DMS114 treated with DMSO at 0.1 percent for 48 hours (cell line): ENCODE data around the gene RCSD1.

Experiments used
- DNase-seq: peaks from one replicate; lab custom pipeline; 2025; ENCODE audit not compliant: unreplicated experiment; lab: John Stamatoyannopoulos, UW

RCSD1 gene

GRCh38 chr1:167663002-167663772, 33.2 kb downstream of the RCSD1 start:
- no peak for DNase-seq

DNA sequence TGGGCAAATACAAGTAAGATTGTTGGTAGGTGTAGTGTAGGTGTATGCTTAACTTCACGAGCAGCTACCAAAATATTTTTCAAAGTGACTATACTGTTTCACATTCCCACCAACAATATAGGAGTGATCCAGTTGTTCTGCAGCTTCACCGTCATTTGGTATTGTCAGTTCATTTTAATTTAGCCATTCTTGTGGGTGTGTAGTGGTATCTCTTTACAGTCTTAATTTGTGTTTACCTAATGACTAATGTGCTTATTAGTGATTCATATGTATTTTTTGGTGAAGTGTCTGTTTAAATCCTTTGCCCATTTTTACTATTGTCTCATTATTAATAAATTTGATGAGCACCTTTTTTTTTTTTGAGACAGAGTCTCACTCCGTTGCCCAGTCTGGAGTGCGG, 35.4 kb downstream of the RCSD1 start:
- DNase-seq: no peak

DNA sequence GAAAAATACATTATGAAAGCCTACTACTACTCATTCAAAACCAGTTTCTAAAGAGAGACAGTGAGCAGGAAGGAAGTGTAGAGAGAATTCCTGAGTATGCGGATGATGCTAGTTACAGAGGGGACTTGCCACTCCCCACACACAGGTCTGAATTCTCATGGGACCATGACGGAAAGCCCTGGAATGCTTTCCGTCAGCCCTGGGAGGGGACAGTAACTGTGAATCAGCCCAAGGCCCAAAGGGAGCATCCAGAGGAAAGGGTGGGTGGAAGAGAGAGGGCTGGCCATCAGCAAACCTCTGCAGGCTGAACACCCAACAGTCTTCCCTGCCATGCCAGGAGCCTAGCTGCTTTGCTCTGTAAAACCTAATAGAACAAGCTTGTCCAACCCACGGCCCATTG, 36.4 kb downstream of the RCSD1 start:
- no peak for DNase-seq

- DNase-seq: no peak
Observed at GRCh38 chr1:167667536-167667935, 37.5 kb downstream of the RCSD1 start.

GRCh38 chr1:167668108-167668507, 38.1 kb downstream of the RCSD1 start:
- no peak for DNase-seq

DNA sequence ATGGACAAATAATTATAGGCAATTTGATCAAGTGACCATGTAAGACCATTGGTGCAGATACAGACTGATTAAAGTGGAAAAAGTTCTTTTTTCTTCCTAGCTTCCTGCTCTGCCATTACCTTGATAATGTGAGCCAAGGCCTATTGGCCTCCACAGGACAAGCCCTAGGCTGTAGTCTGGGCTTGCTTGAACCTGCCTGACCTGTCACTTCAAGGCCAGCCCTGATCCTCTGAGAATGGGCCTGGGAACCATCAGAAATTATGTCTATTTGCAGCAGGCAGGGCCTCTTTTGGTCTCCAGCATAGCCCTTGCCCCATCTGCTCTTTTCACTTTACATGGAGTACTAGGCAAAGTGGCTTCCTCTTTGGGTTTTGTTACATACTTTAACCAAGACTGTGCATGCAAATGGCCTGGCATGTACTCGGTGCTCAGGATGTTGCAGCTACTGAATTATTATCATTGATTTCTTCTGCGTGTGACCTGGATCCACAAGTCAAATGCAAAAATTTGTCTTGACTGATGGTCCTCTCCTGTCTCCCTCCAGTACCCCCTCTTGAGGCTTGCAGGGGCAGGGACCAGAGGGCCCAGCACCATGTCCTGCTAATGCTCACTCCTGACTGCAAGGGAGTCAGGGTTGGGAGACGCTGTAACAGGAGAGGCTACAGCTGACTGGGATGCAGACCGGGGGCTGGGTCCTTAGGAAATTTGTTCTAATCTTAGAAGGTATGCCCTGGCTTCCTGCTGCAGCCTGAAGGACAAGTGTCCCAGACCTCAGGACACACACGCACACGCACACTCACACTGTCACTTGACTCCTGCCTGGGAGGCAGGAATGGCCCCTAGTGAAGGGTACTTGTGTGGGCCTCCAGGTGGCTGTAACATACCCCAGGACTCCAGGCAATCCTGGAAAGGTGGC, 39.4 kb downstream of the RCSD1 start:
- no peak for DNase-seq

DNA sequence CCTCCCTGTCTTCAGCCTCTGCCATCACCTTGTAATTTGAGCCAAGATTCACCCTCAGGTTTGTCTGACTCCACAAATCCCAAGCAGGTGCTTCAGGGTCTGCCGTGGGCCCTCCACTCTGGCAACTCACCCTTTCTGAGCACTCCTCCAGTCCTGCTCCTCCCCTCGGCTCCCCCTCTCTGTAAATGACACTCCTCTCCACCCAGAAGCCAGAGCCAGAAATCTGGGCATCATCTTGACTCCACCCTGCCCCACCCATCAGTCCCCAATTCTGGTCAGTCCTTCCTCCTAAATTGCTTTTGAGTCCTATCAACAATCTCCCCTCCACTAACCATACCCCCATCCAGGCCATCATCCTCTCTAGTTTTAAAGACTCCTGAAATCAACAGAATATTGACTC, 40.5 kb downstream of the RCSD1 start:
- DNase-seq: no peak

- DNase-seq: no peak
Observed at GRCh38 chr1:167671727-167672511, 41.9 kb downstream of the RCSD1 start.

DNA sequence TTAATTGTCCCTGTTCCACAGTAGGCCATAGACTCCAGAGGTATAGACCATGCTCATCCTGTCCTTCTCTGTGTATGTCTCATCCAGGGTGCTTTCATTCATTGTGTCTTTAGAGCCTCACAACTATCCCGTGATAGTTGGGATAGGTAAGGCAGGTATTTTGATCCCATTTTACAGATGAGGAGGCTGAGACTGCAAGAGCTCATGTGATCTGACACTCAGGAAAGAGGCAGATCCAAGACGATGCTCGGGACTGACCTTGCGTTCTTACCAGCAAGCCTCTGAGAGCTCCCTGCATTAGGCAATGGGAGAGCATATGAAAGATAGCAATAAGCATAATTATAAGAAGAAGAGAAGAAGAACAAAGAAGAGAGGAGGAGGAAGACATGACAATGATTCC, 42.8 kb downstream of the RCSD1 start:
- no peak for DNase-seq

DNA sequence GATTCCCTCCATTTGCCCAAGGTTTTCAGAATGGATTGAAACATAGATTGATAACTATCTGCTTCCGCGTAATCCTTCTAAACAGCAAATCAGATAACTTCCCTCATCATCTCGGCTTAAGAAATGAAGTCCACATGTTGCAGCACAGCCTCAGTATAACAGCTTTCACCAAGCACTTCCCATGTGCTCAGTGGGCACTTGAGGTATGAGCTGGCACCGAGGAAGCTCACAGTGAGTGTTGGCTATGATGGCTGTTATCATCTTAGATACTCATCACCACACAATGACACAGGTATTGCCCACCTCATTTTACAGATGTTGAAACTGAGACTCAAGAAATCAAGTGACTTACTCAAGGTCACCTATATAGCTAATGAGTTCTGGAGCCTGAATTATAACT, 43.2 kb downstream of the RCSD1 start:
- DNase-seq: no peak

DNA sequence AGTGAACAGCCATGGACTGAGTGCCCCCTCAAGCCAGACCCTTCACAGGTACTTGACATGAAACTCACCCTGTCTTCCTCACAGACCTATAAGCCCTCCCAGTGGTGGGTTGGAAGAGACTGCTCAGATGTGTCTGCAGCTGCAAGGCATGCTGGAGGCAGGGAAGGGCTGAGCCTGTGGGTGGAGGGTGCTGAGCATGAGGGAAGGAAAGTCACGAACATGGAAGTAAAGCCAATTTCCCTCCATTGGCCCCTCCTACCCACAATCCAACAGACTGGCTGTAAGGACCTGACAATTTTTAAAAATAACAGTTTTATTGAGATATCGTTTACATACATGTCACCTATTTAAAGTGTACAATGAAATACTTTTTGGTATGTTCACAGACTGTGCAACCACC, 44.1 kb downstream of the RCSD1 start:
- DNase-seq: no peak

GRCh38 chr1:167675440-167675839, 45.4 kb downstream of the RCSD1 start:
- DNase-seq: no peak

- no peak for DNase-seq
Observed at GRCh38 chr1:167676205-167676915, 46.3 kb downstream of the RCSD1 start.

GRCh38 chr1:167676916-167677848, 47.1 kb downstream of the RCSD1 start:
- no peak for DNase-seq

DNA sequence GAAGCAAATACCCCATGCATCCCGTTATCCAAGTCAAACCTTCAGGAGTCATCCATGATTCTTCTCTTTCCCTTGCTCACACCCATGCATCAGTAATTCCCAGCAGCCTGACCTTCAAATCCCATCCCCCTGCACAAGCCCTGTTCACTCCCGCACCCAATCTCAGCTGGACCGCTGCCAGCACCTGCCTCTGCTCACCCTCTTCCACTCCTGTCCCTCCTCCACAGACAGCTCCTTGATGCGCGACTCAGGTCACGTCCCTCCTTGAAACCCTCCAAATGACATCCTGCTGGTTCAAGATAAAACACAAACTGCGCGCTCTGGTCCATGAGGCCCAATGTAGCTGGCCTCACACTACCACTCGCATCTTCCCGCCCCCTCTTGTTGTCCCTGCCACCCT, 48.4 kb downstream of the RCSD1 start:
- DNase-seq: no peak

GRCh38 chr1:167678838-167679237, 48.8 kb downstream of the RCSD1 start:
- no peak for DNase-seq

DNA sequence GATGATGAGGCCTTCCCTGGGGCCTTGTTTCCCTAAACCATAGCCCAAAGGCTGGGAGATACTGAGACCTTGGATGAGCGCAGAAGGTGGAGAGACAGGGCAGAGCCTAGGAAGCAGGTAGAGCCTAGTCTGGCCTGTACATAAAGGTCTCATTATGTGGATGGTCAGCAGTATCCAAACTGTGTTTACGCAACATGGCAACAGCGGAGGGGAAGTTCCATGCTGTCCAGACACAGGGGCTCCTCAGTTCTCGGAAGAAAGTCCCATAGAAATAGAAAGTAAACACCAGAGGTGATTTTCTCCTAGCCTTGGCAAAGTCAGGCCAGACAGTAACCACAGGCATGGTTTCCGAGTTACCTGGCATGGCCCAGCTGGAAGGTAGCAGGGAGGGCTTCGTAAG, 49.7 kb downstream of the RCSD1 start:
- DNase-seq: no peak

- no peak for DNase-seq
Observed at GRCh38 chr1:167681024-167681423, 51.0 kb downstream of the RCSD1 start.

GRCh38 chr1:167681451-167682098, 51.5 kb downstream of the RCSD1 start:
- no peak for DNase-seq
